ENCODE measurements around the gene UNKL. TPM values are rescaled to one million over a fixed set of nuclear protein-coding genes. Genes with fewer than 3 reads are reported as not detected.

Gene UNKL
- total RNA-seq, 1 donor from 2014 or later = 26.2 TPM

DNA sequence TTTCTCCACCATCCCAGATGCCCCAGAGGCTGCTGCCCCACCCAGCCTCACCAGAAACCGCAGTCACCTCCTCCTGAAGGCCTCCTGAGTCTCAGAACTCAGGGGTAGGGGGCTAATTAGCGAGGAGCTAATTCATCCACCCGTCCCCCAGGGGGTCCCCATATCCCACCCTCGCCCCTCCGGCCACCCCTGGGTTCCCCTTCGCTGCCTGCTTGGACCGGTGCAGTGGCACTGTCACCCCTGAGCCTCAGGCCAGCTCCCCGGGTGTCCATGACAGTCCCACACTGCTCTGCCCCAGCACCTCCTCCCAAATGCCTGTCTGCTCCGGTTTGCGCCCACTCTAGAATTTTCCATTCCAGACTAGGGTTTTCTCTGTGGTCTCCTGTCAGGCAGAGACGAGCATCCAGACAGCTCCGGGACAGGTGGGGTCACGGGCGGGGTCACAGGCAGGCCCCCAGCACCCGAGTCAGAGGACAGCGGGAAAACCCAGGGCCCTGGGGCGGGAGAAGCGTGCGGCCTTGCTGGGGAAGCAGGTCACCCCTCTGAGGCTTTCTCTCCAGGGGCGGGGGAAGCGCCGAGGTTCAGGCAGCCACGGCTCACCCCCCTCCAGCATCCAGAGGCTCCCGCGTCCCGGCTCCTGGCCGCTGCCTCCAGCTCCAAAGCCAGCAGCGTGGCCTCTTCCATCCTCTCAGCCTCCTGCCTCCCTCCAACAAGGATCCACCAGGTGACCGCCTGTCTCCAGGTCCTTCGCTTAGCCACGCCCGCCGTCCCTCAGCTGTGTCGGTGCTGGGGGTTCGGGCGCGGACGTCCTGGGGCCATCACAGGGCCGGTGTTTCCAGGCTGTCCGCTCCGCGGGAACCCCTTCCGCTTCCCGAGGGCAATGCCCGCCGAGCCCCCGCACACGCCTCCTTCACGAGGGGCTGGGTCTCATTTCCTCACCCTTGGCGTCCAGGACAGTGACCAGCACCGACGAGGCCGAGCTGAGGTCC lies 13.3 kb upstream of the UNKL start:
- no peaks in the 10 kb centered on the region for H3K27me3 Mint-ChIP-seq (ENCODE audit: low read depth)

DNA sequence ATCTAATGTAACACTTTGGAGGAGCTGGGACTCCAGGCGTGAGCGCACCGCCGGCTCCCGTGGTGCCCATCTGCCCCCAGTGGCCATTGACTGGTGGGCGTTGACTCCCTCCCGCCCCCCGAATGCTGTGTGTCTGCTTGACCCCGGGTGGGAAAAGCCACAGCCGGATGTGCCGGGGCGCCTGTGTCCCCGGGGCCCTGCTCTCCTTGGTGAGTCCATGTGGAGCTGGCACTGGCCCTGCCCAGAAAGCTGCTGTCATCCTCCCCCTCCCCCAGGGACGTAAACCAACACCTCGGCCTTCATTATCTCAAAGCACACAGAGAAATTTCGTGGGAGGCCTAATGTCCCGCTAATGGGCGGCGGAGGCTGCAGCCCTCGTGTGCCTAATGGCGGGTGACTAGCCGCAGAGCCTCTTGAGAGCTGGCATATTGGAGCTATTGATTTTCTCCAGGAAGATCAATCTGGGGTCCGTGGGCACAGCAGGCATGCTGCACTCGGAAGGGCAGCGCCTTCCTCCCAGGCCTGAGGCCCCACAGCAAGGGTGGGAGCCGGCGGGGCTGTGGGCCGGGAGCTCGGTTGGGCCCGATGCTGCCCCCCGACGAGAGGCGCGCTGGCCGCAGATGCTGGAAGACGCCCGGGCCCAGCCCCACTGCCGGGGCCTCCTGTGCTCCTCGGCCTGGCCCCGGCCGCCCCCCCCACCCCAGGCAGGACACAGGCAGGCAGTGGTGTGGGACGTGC lies 12.4 kb upstream of the UNKL start:
- H3K4me1 Mint-ChIP-seq = no peaks in the 10 kb centered on the region
- H3K27ac Mint-ChIP-seq (ENCODE audit: unreplicated experiment) = no peak overlapping the region
- TF ChIP-seq, protein P1, sequence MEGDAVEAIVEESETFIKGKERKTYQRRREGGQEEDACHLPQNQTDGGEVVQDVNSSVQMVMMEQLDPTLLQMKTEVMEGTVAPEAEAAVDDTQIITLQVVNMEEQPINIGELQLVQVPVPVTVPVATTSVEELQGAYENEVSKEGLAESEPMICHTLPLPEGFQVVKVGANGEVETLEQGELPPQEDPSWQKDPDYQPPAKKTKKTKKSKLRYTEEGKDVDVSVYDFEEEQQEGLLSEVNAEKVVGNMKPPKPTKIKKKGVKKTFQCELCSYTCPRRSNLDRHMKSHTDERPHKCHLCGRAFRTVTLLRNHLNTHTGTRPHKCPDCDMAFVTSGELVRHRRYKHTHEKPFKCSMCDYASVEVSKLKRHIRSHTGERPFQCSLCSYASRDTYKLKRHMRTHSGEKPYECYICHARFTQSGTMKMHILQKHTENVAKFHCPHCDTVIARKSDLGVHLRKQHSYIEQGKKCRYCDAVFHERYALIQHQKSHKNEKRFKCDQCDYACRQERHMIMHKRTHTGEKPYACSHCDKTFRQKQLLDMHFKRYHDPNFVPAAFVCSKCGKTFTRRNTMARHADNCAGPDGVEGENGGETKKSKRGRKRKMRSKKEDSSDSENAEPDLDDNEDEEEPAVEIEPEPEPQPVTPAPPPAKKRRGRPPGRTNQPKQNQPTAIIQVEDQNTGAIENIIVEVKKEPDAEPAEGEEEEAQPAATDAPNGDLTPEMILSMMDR (conservative IDR thresholded peaks at IDR 0.05) = no peak
- no peaks in the 10 kb centered on the region for H3K9me3 Mint-ChIP-seq
- H3K27me3 Mint-ChIP-seq (ENCODE audit: low read depth) = no peaks in the 10 kb centered on the region
- H3K4me3 Mint-ChIP-seq = no peak overlapping the region
- no peaks in the 10 kb centered on the region for H3K36me3 Mint-ChIP-seq (ENCODE audit: low read depth)
- DNase-seq (ENCODE audit: low read depth, low spot score) = no peak

More for the DNA sequence above, 13.3 kb upstream of the UNKL start:
- Mint-ChIP-seq H3K27ac (ENCODE audit: unreplicated experiment) (no peak overlapping the region), H3K36me3 (ENCODE audit: low read depth) (no peaks in the 10 kb centered on the region), H3K9me3 (no peaks in the 10 kb centered on the region), H3K4me3 (no peak overlapping the region), H3K4me1 (no peaks in the 10 kb centered on the region)
- no peak for DNase-seq (ENCODE audit: low read depth, low spot score)
- TF ChIP-seq, protein P1 (conservative IDR thresholded peaks at IDR 0.05) = no peak

DNA sequence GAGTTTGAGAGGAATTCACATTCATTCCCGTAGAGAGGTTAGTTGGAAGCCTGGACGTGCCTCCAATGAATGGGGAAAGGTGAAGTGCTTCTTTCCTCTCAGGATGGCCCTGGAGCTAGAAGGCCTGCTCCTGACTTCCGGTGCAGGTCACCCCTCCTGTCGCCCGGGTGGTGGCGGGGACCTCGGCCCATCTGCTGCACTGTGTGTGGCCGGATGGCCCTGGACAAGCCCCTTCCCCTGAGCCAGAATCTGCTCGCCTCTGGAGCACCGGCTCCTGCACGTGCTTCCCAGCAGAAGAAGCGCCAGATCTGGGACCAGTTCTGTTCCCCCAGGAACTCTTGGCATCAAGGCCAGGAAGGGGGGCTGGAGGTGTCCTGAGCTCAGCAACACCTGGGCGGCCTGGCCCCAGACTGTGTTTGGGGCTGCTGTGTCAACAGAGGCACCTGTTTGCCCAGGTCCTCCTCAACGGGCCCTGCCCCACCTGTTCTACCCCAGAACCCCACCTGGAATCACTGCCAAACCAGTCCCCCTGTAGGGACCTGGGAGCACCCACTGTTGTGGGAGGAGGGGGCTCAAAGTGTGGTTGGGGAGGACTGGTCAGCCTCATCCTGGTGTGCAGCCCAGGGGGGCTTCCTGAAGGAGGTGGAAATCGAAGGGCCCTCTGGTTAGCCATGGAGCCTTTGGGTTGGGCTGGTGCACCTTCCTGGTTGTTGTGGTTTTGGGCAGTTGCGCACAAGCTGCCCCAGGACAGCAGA lies 11.3 kb upstream of the UNKL start:
- no peak for DNase-seq (ENCODE audit: low read depth, low spot score)
- H3K27me3 Mint-ChIP-seq (ENCODE audit: low read depth) = no peaks in the 10 kb centered on the region
- no peak overlapping the region for H3K27ac Mint-ChIP-seq (ENCODE audit: unreplicated experiment)

DNA sequence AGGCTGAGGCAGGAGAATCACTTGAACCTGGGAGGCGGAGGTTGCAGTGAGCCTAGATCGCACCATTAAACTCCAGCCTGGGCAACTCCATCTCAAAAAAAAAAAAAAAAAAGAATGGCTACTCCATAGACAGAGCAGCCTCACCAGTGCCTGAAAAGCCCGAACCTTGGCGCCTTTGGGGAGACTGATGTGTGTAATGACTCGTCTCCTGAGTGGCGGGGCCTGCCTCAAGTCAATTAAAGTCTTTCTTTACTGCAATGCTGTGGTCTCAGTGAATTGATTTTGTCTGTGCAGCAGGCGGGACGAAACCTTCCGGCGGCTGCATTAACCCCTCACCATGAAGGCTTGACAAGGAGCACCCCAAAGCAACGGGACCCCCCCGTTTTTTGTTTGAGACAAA lies 9.5 kb upstream of the UNKL start:
- TF ChIP-seq, protein P1 (conservative IDR thresholded peaks at IDR 0.05) = no peak
- Mint-ChIP-seq H3K27me3 (ENCODE audit: low read depth) (no peaks in the 10 kb centered on the region), H3K36me3 (ENCODE audit: low read depth) (peaks cover 4% of the 10 kb centered on the region), H3K4me1 (peaks cover 9% of the 10 kb centered on the region), H3K4me3 (peak overlapping the region; percentile 56), H3K9me3 (no peaks in the 10 kb centered on the region), H3K27ac (ENCODE audit: unreplicated experiment) (no peak overlapping the region)
- DNase-seq (ENCODE audit: low read depth, low spot score) = no peak

More for the DNA sequence above, 11.3 kb upstream of the UNKL start:
- H3K4me1 Mint-ChIP-seq = peaks cover 5% of the 10 kb centered on the region
- H3K36me3 Mint-ChIP-seq (ENCODE audit: low read depth) = peaks cover under 1% of the 10 kb centered on the region
- no peak overlapping the region for H3K4me3 Mint-ChIP-seq
- TF ChIP-seq, protein P1 (conservative IDR thresholded peaks at IDR 0.05) = no peak
- H3K9me3 Mint-ChIP-seq = no peaks in the 10 kb centered on the region

DNA sequence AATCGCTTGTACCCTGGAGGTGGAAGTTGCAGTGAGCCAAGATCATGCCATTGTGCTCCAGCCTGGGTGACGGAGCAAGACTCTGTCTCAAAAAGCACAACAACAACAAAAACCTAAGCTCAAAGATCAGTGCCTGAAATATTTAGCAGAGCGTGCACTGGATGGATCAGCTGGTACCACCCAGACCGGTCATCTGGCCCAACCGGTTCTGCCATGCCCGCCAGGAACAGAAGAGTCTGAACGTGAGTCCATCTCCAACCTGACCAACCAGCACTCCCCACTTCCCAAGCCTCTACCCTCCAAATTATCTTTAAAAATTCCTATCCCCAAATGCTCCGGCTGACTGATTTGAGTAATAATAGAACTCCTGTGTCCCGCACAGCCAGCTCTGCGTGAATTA lies 7.6 kb upstream of the UNKL start:
- DNase-seq (ENCODE audit: low read depth, low spot score) = no peak
- TF ChIP-seq, protein P1 (conservative IDR thresholded peaks at IDR 0.05) = no peak
- Mint-ChIP-seq H3K27me3 (ENCODE audit: low read depth) (no peaks in the 10 kb centered on the region), H3K4me1 (peaks cover 9% of the 10 kb centered on the region), H3K4me3 (peak overlapping the region; percentile 83), H3K27ac (ENCODE audit: unreplicated experiment) (peak overlapping the region; percentile 89), H3K9me3 (no peaks in the 10 kb centered on the region), H3K36me3 (ENCODE audit: low read depth) (peaks cover 4% of the 10 kb centered on the region)
